Liver (tissue), 3 donors: ENCODE measurements around the gene PHTF1.

Source experiments
- CTCF ChIP-seq: fragments of 150-350 bp; IDR thresholded peaks from 2 replicates; pipeline ENCODE4 v1.5.1; 2017; ENCODE audit warnings: improper control_type of control experiment, low read depth, low read length; ENCODE audit not compliant: missing input control
- EGR1 ChIP-seq, 2 donors: IDR thresholded peaks; 2 replicates each; pipeline ENCODE4 v1.6.1; 2016 to 2018; ENCODE audit warnings: antibody characterized with exemption in 2 of 2, low read depth in 2 of 2
- GABPA ChIP-seq, 2 donors: IDR thresholded peaks in 1 of 2; conservative IDR thresholded peaks in 1 of 2; 2 replicates each; pipeline ENCODE4 v1.6.1; 2016; ENCODE audit warnings: antibody characterized with exemption in 2 of 2, mild to moderate bottlenecking in 1 of 2, moderate library complexity in 1 of 2
- HNF4G ChIP-seq: IDR thresholded peaks from 2 replicates; pipeline ENCODE4 v1.6.1; 2016; ENCODE audit warnings: antibody characterized with exemption
- JUND ChIP-seq, 2 donors: IDR thresholded peaks; 2 replicates each; pipeline ENCODE4 v1.6.1; 2016; ENCODE audit warnings: antibody characterized with exemption in 2 of 2
- RAD21 ChIP-seq, 2 donors: IDR thresholded peaks; 2 replicates each; pipeline ENCODE4 v1.6.1; 2016; ENCODE audit warnings: antibody characterized with exemption in 2 of 2, mild to moderate bottlenecking in 2 of 2
- REST ChIP-seq: IDR thresholded peaks from 2 replicates; pipeline ENCODE4 v1.6.1; 2016; ENCODE audit warnings: antibody characterized with exemption, mild to moderate bottlenecking
- RXRA ChIP-seq, 2 donors: IDR thresholded peaks; 2 replicates each; pipeline ENCODE4 v1.6.1; 2017 to 2018; ENCODE audit warnings: antibody characterized with exemption in 2 of 2, mild to moderate bottlenecking in 1 of 2
- TAF1 ChIP-seq: conservative IDR thresholded peaks from 2 replicates; pipeline ENCODE4 v1.6.1; 2016; ENCODE audit warnings: antibody characterized with exemption, mild to moderate bottlenecking
- TF ChIP-seq, protein P1 (sequence below): IDR thresholded peaks from 2 replicates; pipeline ENCODE4 v1.6.1; 2016; ENCODE audit warnings: antibody characterized with exemption
- donor health status: healthy.
- donor health status: healthy.

DNA sequence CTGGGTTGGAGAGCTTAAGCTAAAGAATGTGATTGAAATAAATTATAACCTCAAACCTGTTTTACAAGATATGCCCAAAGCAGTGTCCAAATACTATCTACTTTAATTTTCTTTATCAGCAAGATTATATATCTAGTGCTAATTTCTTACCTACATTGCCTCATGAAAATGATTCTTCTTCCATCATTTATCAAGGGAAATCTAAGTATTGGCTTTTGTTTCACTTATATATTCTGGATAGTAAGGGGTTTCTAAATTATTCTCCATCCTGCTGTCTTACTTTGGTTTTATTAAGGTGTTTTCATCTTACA lies 81.2 kb downstream of the PHTF1 start:
- TF ChIP-seq JUND (IDR thresholded peaks at IDR 0.05), result no peak
- no peak for TF ChIP-seq EGR1 (IDR thresholded peaks at IDR 0.05; ENCODE audit: low read depth in 2 of 2)
- TF ChIP-seq CTCF, result no peak
- TF ChIP-seq REST, result no peak
- TF ChIP-seq GABPA (IDR thresholded peaks at IDR 0.05 in 1 of 2, conservative IDR thresholded peaks at IDR 0.05 in 1 of 2), result no peak
- no peak for TF ChIP-seq RAD21 (IDR thresholded peaks at IDR 0.05)
- no peak for TF ChIP-seq HNF4G
- TF ChIP-seq TAF1, result no peak
- TF ChIP-seq RXRA (IDR thresholded peaks at IDR 0.05), result no peak
- TF ChIP-seq, protein P1, sequence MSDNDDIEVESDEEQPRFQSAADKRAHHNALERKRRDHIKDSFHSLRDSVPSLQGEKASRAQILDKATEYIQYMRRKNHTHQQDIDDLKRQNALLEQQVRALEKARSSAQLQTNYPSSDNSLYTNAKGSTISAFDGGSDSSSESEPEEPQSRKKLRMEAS, result no peak
